Prostate gland (tissue), 2 donors: ENCODE results near the gene CCDC63.

Experiments
- POLR2A ChIP-seq: fragments of 450-650 bp; IDR thresholded peaks from one replicate; pipeline ENCODE4 v1.6.1; 2016; ENCODE audit warnings: antibody characterized with exemption, mild to moderate bottlenecking
- TF ChIP-seq, protein P1 (sequence below), 4 experiments: fragments of 200-600 bp in 2 of 4; fragments of 450-650 bp in 2 of 4; sonication (generic) in 2 of 4; IDR thresholded peaks; 1 replicate in 3 of 4; 2 replicates in 1 of 4; pipeline ENCODE4 v1.5.1; 2016 to 2019; ENCODE audit warnings: antibody characterized with exemption in 4 of 4, mild to moderate bottlenecking in 2 of 4, moderate library complexity in 2 of 4

DNA sequence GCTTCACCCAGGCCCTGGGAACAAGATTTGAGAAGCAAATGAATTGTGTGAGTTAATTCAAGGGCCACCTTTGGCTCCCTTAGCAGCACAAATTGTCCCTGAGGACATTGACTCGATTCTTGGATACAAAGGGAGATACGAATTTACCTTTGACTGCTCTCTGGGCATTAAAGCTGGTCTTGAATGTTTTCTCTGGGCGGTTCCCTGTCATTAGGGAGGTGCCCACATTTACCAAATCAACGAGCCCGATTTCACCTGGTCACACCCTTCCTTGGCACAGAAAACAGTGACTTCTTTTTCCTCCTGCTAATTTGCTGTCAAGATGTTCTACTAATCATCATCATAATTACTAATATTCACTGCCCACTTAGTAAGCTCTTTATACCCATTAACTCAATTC lies 27.1 kb upstream of the CCDC63 start:
- TF ChIP-seq, protein P1, sequence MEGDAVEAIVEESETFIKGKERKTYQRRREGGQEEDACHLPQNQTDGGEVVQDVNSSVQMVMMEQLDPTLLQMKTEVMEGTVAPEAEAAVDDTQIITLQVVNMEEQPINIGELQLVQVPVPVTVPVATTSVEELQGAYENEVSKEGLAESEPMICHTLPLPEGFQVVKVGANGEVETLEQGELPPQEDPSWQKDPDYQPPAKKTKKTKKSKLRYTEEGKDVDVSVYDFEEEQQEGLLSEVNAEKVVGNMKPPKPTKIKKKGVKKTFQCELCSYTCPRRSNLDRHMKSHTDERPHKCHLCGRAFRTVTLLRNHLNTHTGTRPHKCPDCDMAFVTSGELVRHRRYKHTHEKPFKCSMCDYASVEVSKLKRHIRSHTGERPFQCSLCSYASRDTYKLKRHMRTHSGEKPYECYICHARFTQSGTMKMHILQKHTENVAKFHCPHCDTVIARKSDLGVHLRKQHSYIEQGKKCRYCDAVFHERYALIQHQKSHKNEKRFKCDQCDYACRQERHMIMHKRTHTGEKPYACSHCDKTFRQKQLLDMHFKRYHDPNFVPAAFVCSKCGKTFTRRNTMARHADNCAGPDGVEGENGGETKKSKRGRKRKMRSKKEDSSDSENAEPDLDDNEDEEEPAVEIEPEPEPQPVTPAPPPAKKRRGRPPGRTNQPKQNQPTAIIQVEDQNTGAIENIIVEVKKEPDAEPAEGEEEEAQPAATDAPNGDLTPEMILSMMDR (IDR thresholded peaks at IDR 0.05), result no peak
- no peak for TF ChIP-seq POLR2A
